Measurements from ENCODE around the gene PHACTR3.

Gene PHACTR3

GRCh38 chr20:59608396-59608795 is 4.1 kb downstream of the PHACTR3 start:
- H3K4me3 ChIP-seq (ENCODE audit: control insufficient read depth, low read depth, low read length): no peak overlapping the region
- TF ChIP-seq CTCF (conservative IDR thresholded peaks at IDR 0.05; ENCODE audit: control insufficient read depth, insufficient read depth, low read depth, low read length): no peak
- no peak for DNase-seq (ENCODE audit: low read depth)

- no peak for TF ChIP-seq CTCF (conservative IDR thresholded peaks at IDR 0.05; ENCODE audit: control insufficient read depth, insufficient read depth, low read depth, low read length)
- DNase-seq (ENCODE audit: low read depth): no peak
- no peak overlapping the region for H3K4me3 ChIP-seq (ENCODE audit: control insufficient read depth, low read depth, low read length)
Measured at GRCh38 chr20:59608871-59609270, 4.5 kb downstream of the PHACTR3 start.

- TF ChIP-seq CTCF (conservative IDR thresholded peaks at IDR 0.05; ENCODE audit: control insufficient read depth, insufficient read depth, low read depth, low read length): no peak
- DNase-seq (ENCODE audit: low read depth): no peak
- no peak overlapping the region for H3K4me3 ChIP-seq (ENCODE audit: control insufficient read depth, low read depth, low read length)
Measured at GRCh38 chr20:59611286-59611685, 6.9 kb downstream of the PHACTR3 start.

- DNase-seq (ENCODE audit: low read depth): no peak
- no peak overlapping the region for H3K4me3 ChIP-seq (ENCODE audit: control insufficient read depth, low read depth, low read length)
- no peak for TF ChIP-seq CTCF (conservative IDR thresholded peaks at IDR 0.05; ENCODE audit: control insufficient read depth, insufficient read depth, low read depth, low read length)
Measured at GRCh38 chr20:59613861-59614260, 9.5 kb downstream of the PHACTR3 start.

- TF ChIP-seq CTCF (conservative IDR thresholded peaks at IDR 0.05; ENCODE audit: control insufficient read depth, insufficient read depth, low read depth, low read length): no peak
- no peak overlapping the region for H3K4me3 ChIP-seq (ENCODE audit: control insufficient read depth, low read depth, low read length)
- no peak for DNase-seq (ENCODE audit: low read depth)
Measured at GRCh38 chr20:59614714-59615113, 10.4 kb downstream of the PHACTR3 start.

GRCh38 chr20:59616306-59616705 is 12.0 kb downstream of the PHACTR3 start:
- no peak for DNase-seq (ENCODE audit: low read depth)
- no peak overlapping the region for H3K4me3 ChIP-seq (ENCODE audit: control insufficient read depth, low read depth, low read length)
- no peak for TF ChIP-seq CTCF (conservative IDR thresholded peaks at IDR 0.05; ENCODE audit: control insufficient read depth, insufficient read depth, low read depth, low read length)

- DNase-seq (ENCODE audit: low read depth): no peak
- TF ChIP-seq CTCF (conservative IDR thresholded peaks at IDR 0.05; ENCODE audit: control insufficient read depth, insufficient read depth, low read depth, low read length): no peak
Measured at GRCh38 chr20:59617221-59617620, 12.9 kb downstream of the PHACTR3 start.

More at GRCh38 chr20:59617221-59617620, 12.9 kb downstream of the PHACTR3 start:
- no peak overlapping the region for H3K4me3 ChIP-seq (ENCODE audit: control insufficient read depth, low read depth, low read length)
